Sigmoid colon (tissue), 7 donors: ENCODE data around the gene PACS2. TPM values are rescaled to one million over a fixed set of nuclear protein-coding genes. Genes with fewer than 3 reads are reported as not detected.
"Not testable (repeated sequence)": the region's sequence is repeated elsewhere in the genome, so short reads cannot be mapped to it uniquely, and the experiment has no call there.

Source experiments
- DNase-seq: peaks from one replicate; pipeline ENCODE4 v3.0.0-alpha.2; 2019
- H3K27ac ChIP-seq, 4 donors: fragments of 200-600 bp; sonication (generic); one replicate each; pipeline ENCODE4 v1.5.1; 2016 to 2019; ENCODE audit warnings: mild to moderate bottlenecking in 1 of 4
- H3K27me3 ChIP-seq, 3 donors: fragments of 200-600 bp; sonication (generic); one replicate each; pipeline ENCODE4 v1.5.1; 2019; ENCODE audit warnings: mild to moderate bottlenecking in 1 of 3
- H3K36me3 ChIP-seq, 4 donors: fragments of 200-600 bp; sonication (generic); one replicate each; pipeline ENCODE4 v1.5.1; 2016 to 2019
- H3K4me1 ChIP-seq, 4 donors: fragments of 200-600 bp; sonication (generic); one replicate each; pipeline ENCODE4 v1.5.1; 2017 to 2019
- H3K4me3 ChIP-seq, 4 donors: fragments of 200-600 bp; sonication (generic); one replicate each; pipeline ENCODE4 v1.5.1; 2017 to 2019; ENCODE audit warnings: mild to moderate bottlenecking in 2 of 4, moderate library complexity in 1 of 4
- H3K9me3 ChIP-seq, 4 donors: fragments of 200-600 bp in 3 of 4; sonication (generic) in 3 of 4; one replicate each; pipeline versions ENCODE4 v1.5.1 to v1.6.1; 2013 to 2019
- CTCF ChIP-seq, 4 experiments: fragments of 450-650 bp in 3 of 4; fragments of 200-600 bp in 1 of 4; IDR thresholded peaks; one replicate each; pipeline ENCODE4 v1.5.1; 2016 to 2019; ENCODE audit warnings: antibody characterized with exemption in 4 of 4, mild to moderate bottlenecking in 3 of 4, moderate library complexity in 2 of 4
- EP300 ChIP-seq, 4 donors: sonication (generic); formaldehyde crosslinking; IDR thresholded peaks; one replicate each; pipeline ENCODE4 v1.6.1; 2017; ENCODE audit warnings: antibody characterized with exemption in 4 of 4
- POLR2A ChIP-seq, 2 donors: fragments of 450-650 bp; IDR thresholded peaks; one replicate each; pipeline ENCODE4 v1.6.1; 2016; ENCODE audit warnings: antibody characterized with exemption in 2 of 2, mild to moderate bottlenecking in 2 of 2, moderate library complexity in 2 of 2
- POLR2AphosphoS5 ChIP-seq, 4 donors: sonication (generic); formaldehyde crosslinking; IDR thresholded peaks; one replicate each; pipeline ENCODE4 v1.6.1; 2017; ENCODE audit warnings: antibody characterized with exemption in 4 of 4
- WGBS, 2 donors: extraction: QIAGEN DNeasy Blood & Tissue Kit; methylation state at CpG; one replicate each; pipeline ENCODE4 v1.1.7; 2013; 5-methylcytosine and 5-hydroxymethylcytosine counted together
- intact Hi-C: fragments of 100-400 bp; cut with DNase I; formaldehyde crosslinking; loops from one replicate; pipeline ENCODE4 v1.15.1; 2023
- polyA plus RNA-seq, 3 donors: library from polyadenylated mRNA; stranded (reverse); fragments of 200-250 nt; gene quantifications; one replicate each; pipeline ENCODE4 v1.2.3, GENCODE V29; 2013
- total RNA-seq, 4 donors: library from RNA; depleted of rRNA; stranded (reverse); fragments of >200 nt; gene quantifications; one replicate each; pipeline ENCODE4 v1.1.0, GENCODE V29; 2016
- donor health status: healthy with polysubstance abuse.
- donor health status: Bipolar disorder and iron deficiency.
- donor health status: healthy.

PACS2 gene
- total and polyA plus RNA-seq, 7 donors, result 19.8 to 90.6 (median 46.7) TPM

GRCh38 chr14:105301103-105301914 lies 13.2 kb upstream of the PACS2 start:
- no peaks in the 10 kb centered on the region for H3K9me3 ChIP-seq
- H3K4me1 ChIP-seq, result peaks cover 0 to 27% (median 21%) of the 10 kb centered on the region in 4 donors
- H3K27me3 ChIP-seq, result no peaks in the 10 kb centered on the region
- H3K27ac ChIP-seq, result peak overlapping the region; percentile 95 to 98 (median 98)
- TF ChIP-seq EP300 (IDR thresholded peaks at IDR 0.05) (no peak), POLR2AphosphoS5 (IDR thresholded peaks at IDR 0.05) (peak in 3 of 4 donors; percentile 59 to 83 (median 75)), CTCF (IDR thresholded peaks at IDR 0.05) (no peak), POLR2A (IDR thresholded peaks at IDR 0.05) (peak; percentile 15 to 40)
- intact Hi-C loops, result loop anchor here (1.0 to 5.0 kb wide), 2 partner anchors 13 to 209 kb away; partner anchors contain the start of gene PACS2
- no peaks in the 10 kb centered on the region for H3K36me3 ChIP-seq
- 3 to 5% methylated on average over 65 of the region's 65 CpGs for WGBS, 2 donors
- H3K4me3 ChIP-seq, result peak overlapping the region; percentile 64 to 88 (median 70)
- DNase-seq, result peak; percentile 99

- H3K9me3 ChIP-seq, H3K36me3 ChIP-seq, DNase-seq, H3K27me3 ChIP-seq: not testable (repeated sequence)
- H3K4me1 ChIP-seq, result peaks cover 0 to 27% (median 21%) of the 10 kb centered on the region in 4 donors
- WGBS, 2 donors, result 74 to 78% methylated on average over 11 of the region's 11 CpGs
- H3K27ac ChIP-seq, result peak overlapping the region; percentile 95 to 98 (median 98)
- H3K4me3 ChIP-seq, result peak overlapping the region in 3 of 4 donors; percentile 64 to 88 (median 65)
- intact Hi-C loops, result loop anchor here (1.0 to 5.0 kb wide), 2 partner anchors 12 to 210 kb away; partner anchors contain the start of gene PACS2
These were observed 12.7 kb upstream of the PACS2 start for GRCh38 chr14:105301915-105302249.

GRCh38 chr14:105303949-105304348 lies 10.6 kb upstream of the PACS2 start:
- Histone ChIP-seq H3K27me3 (no peaks in the 10 kb centered on the region), H3K9me3 (no peaks in the 10 kb centered on the region), H3K36me3 (no peaks in the 10 kb centered on the region), H3K4me1 (peaks cover 0 to 19% (median 13%) of the 10 kb centered on the region in 4 donors), H3K4me3 (no peak overlapping the region), H3K27ac (no peak overlapping the region)
- no peak for DNase-seq
- intact Hi-C loops, result loop anchor here (5.0 kb wide), 1 partner anchor 212 kb away; no protein-coding TSS in a partner anchor
- WGBS, 2 donors, result 36 to 69% methylated on average over 6 of the region's 6 CpGs
- TF ChIP-seq POLR2A (IDR thresholded peaks at IDR 0.05) (no peak), POLR2AphosphoS5 (IDR thresholded peaks at IDR 0.05) (no peak), EP300 (IDR thresholded peaks at IDR 0.05) (no peak), CTCF (IDR thresholded peaks at IDR 0.05) (no peak)

- TF ChIP-seq EP300 (IDR thresholded peaks at IDR 0.05) (no peak), CTCF (IDR thresholded peaks at IDR 0.05) (no peak), POLR2A (IDR thresholded peaks at IDR 0.05) (no peak), POLR2AphosphoS5 (IDR thresholded peaks at IDR 0.05) (no peak)
- Histone ChIP-seq H3K36me3 (no peaks in the 10 kb centered on the region), H3K9me3 (no peaks in the 10 kb centered on the region), H3K4me1 (peaks cover 0 to 13% (median 7%) of the 10 kb centered on the region in 4 donors), H3K4me3 (no peak overlapping the region), H3K27ac (no peak overlapping the region), H3K27me3 (no peaks in the 10 kb centered on the region)
- intact Hi-C loops, result loop anchor here (5.0 kb wide), 1 partner anchor 212 kb away; no protein-coding TSS in a partner anchor
- DNase-seq, result no peak
- WGBS, 2 donors, result 57 to 79% methylated on average over 9 of the region's 9 CpGs
These were observed 10.0 kb upstream of the PACS2 start for GRCh38 chr14:105304565-105304964.

- intact Hi-C loops, result no loop called here
- no peak for TF ChIP-seq EP300 (IDR thresholded peaks at IDR 0.05)
- no peak for TF ChIP-seq POLR2AphosphoS5 (IDR thresholded peaks at IDR 0.05)
- TF ChIP-seq CTCF (IDR thresholded peaks at IDR 0.05), result no peak
- TF ChIP-seq POLR2A (IDR thresholded peaks at IDR 0.05), result no peak
- no peak overlapping the region for H3K4me3 ChIP-seq
- WGBS, 2 donors, result 72 to 88% methylated on average over 9 of the region's 9 CpGs
- no peaks in the 10 kb centered on the region for H3K27me3 ChIP-seq
- H3K36me3 ChIP-seq, result no peaks in the 10 kb centered on the region
- no peak overlapping the region for H3K27ac ChIP-seq
- no peak for DNase-seq
- H3K4me1 ChIP-seq, result peaks cover 0 to 5% (median 2%) of the 10 kb centered on the region in 4 donors
- H3K9me3 ChIP-seq, result no peaks in the 10 kb centered on the region
These were observed 9.2 kb upstream of the PACS2 start for GRCh38 chr14:105305345-105305744.
